AG04450 (cell line): ENCODE measurements around the gene CRTAP. TPM values are rescaled to one million over a fixed set of nuclear protein-coding genes. Genes with fewer than 3 reads are reported as not detected.

Source experiments
- CTCF ChIA-PET: fragments of 300-600, 350-600 bp; formaldehyde crosslinking; extraction: SDS; loops from one replicate; lab custom pipeline; 2022; ENCODE audit warnings: antibody characterized with exemption, inconsistent platforms; lab: Charles Lee
- POLR2A ChIA-PET: fragments of 350-600 bp; formaldehyde crosslinking; extraction: SDS; loops from one replicate; lab custom pipeline; 2021; ENCODE audit warnings: antibody characterized with exemption, inconsistent platforms; lab: Yijun Ruan, JAX
- DNase-seq: peaks from one replicate; pipeline ENCODE4 v3.0.0-alpha.2; 2011; ENCODE audit warnings: low read depth, low spot score
- H3K27ac ChIP-seq: one replicate; pipeline ENCODE4 v1.5.1; 2012; ENCODE audit warnings: low read depth, low read length, control low read depth
- H3K27me3 ChIP-seq: one replicate; pipeline ENCODE4 v1.6.0; 2012; ENCODE audit warnings: low read length; ENCODE audit not compliant: control insufficient read depth, insufficient read depth
- H3K4me3 ChIP-seq: 2 replicates; pipeline ENCODE4 v1.5.1; 2011; ENCODE audit warnings: mild to moderate bottlenecking, low read depth, low read length, control low read depth
- H3K9me3 ChIP-seq: 2 replicates; pipeline ENCODE4 v1.5.1; 2012; ENCODE audit warnings: low read length; ENCODE audit not compliant: control insufficient read depth, insufficient read depth
- CTCF ChIP-seq: IDR thresholded peaks from 2 replicates; pipeline ENCODE4 v1.5.1; 2011; ENCODE audit warnings: low read depth, low read length, control low read depth, inconsistent platforms
- polyA plus RNA-seq: library from polyadenylated mRNA; depleted of rRNA; stranded (reverse); fragments of >200 nt; gene quantifications from 2 replicates; pipeline ENCODE4 v1.2.3, GENCODE V29; 2011

Gene CRTAP
- polyA plus RNA-seq, 1 experiment, result 338 TPM

- Histone ChIP-seq H3K4me3 (no peak overlapping the region), H3K27me3 (no peaks in the 10 kb centered on the region), H3K27ac (no peak overlapping the region), H3K9me3 (no peaks in the 10 kb centered on the region)
- ChIA-PET CTCF (interaction anchor here (1.2 to 7.9 kb wide), 3 partner anchors 13 to 228 kb away, joined by 5 to 38 read pairs (median 12); no protein-coding TSS in a partner anchor), POLR2A (no interaction called here)
- DNase-seq, result no peak
- 0 out of 2 replicates have a peak, but pooled peaks have one; percentile 11 for TF ChIP-seq CTCF
Measured at GRCh38 chr3:33144433-33144832, 30.6 kb downstream of the CRTAP start.

- ChIA-PET POLR2A (interaction anchor here (0.6 to 1.2 kb wide), 2 partner anchors 228 to 654 kb away, joined by 3 to 5 read pairs; no protein-coding TSS in a partner anchor), CTCF (interaction anchor here (2.7 to 3.3 kb wide), 2 partner anchors 14 to 227 kb away, joined by 12 to 14 read pairs; no protein-coding TSS in a partner anchor)
- Histone ChIP-seq H3K9me3 (no peaks in the 10 kb centered on the region), H3K27me3 (no peaks in the 10 kb centered on the region), H3K4me3 (no peak overlapping the region), H3K27ac (no peak overlapping the region)
- DNase-seq, result no peak
- TF ChIP-seq CTCF, result no peak
Measured at GRCh38 chr3:33145221-33145900, 31.5 kb downstream of the CRTAP start.

GRCh38 chr3:33145901-33146580 is 32.2 kb downstream of the CRTAP start:
- Histone ChIP-seq H3K9me3 (no peaks in the 10 kb centered on the region), H3K27ac (no peak overlapping the region), H3K27me3 (no peaks in the 10 kb centered on the region), H3K4me3 (no peak overlapping the region)
- TF ChIP-seq CTCF, result no peak
- POLR2A ChIA-PET, result interaction anchor here (0.6 to 1.2 kb wide), 2 partner anchors 227 to 653 kb away, joined by 3 to 5 read pairs; no protein-coding TSS in a partner anchor
- DNase-seq, result no peak
- CTCF ChIA-PET, result interaction anchor here (2.7 to 3.8 kb wide), 3 partner anchors 15 to 227 kb away, joined by 12 to 22 read pairs (median 14); no protein-coding TSS in a partner anchor

GRCh38 chr3:33146791-33147445 is 33.1 kb downstream of the CRTAP start:
- POLR2A ChIA-PET, result interaction anchor here (1.2 kb wide), 1 partner anchor 226 kb away, joined by 3 read pairs; no protein-coding TSS in a partner anchor

More at GRCh38 chr3:33146791-33147445, 33.1 kb downstream of the CRTAP start:
- DNase-seq, result no peak
- CTCF ChIA-PET, result interaction anchor here (0.6 to 3.8 kb wide), 3 partner anchors 16 to 226 kb away, joined by 3 to 22 read pairs (median 14); no protein-coding TSS in a partner anchor
- no peak overlapping the region for H3K27ac ChIP-seq
- no peak overlapping the region for H3K4me3 ChIP-seq
- no peaks in the 10 kb centered on the region for H3K27me3 ChIP-seq
- TF ChIP-seq CTCF, result peak; percentile 8; the same call in 1 of the 2 replicates
- no peaks in the 10 kb centered on the region for H3K9me3 ChIP-seq
